ENCODE measurements around the gene GAD1.
A peak's percentile ranks its signal among the peaks of the same experiment; 100 is the strongest.

Gene GAD1

GRCh38 chr2:170816504-170817092 lies at the start of gene GAD1:
TSS of gene GAD1 (plus strand) at chr2:170816887. CDS start at chr2:170818592, 1,705 bp downstream.
- DNase-seq (ENCODE audit: low read depth in 2 of 3, low spot score in 2 of 3), result peak in 1 of 3 experiments; percentile 42

DNA sequence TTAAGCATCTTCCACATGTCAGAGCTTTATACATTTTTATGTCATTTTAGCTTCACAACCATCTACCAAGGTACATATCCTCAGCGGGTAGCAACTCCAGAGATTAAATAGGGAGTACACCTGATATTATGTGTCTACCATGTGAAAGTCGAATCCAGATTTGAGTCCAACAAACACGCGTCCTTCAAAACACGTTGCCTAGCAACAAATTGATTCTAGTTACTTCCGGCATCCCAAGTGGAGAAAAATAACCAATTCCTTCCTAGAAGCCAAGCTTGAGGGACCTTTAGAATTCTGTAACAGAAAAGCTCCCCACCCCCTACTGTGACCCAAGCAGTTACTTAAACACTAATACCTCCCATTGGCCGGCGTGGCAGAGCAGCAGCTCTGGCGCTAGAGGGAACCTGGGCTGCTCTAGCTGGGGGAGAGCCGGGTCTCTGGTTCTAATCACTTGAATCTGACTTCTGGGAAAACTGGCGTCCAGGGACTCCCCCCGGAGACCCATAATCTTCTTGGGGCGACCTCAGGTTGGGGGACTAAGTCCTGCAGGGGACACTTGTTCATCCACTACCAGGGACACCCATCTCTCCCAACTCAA lies 46.6 kb upstream of the GAD1 start, which contains the start of gene ERICH2:
Gene ERICH2, plus strand, starts transcription at position 371 of the 598 bp plus-strand sequence. CDS start 304 bp downstream, outside the sequence.
- peak in 1 of 3 experiments; percentile 14 for DNase-seq (ENCODE audit: low read depth in 2 of 3, low spot score in 2 of 3)

- peak; percentile 30 to 59 (median 37) for DNase-seq (ENCODE audit: low read depth in 2 of 3, low spot score in 2 of 3)
These were observed 45.9 kb upstream of the GAD1 start for GRCh38 chr2:170770606-170771420.

DNA sequence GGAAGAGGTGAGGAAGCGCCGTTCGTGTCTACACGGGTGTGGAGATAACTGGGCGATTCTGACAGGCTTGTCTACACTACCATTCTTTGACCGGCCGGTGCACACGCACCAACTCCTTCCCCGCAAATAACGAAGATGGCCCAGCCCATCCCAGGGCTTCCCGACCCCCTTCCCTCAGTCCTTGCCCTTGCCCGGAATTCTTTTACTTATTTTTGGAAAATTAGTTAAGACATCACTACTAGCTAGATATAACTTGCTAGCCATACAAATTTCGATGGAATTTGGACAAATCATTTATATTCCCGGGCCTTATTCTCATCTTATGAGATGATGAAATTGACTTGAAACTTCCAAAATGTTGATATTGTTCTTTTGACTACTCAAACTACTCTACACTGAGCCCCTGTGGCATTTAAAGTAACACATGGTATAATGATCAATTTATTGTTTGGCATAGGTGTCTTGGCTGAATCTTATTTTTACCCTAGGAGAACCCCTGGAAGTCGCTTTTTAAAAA lies 45.2 kb upstream of the GAD1 start:
- no peak for DNase-seq (ENCODE audit: low read depth in 2 of 3, low spot score in 2 of 3)

- no peak for DNase-seq (ENCODE audit: low read depth in 2 of 3, low spot score in 2 of 3)
These were observed 44.4 kb upstream of the GAD1 start for GRCh38 chr2:170772295-170772694.

DNA sequence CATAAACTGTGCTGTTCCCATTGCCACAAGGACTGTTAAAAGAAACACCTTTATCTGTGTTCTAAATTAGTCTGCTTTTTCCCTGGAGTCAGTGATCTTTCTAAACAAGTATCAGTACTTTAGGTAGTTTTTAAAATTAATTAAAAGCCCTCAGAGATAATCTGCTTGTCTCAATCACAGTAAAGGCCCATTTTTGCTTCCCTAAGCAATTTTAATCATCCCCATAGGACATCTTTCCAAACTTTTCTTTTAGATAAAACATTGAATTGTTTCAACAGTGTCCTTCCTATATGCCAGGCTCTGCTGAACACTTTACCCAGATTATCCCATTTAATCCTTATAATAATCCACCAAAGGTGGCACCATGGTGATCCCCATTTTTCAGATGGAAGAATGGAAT lies 42.6 kb upstream of the GAD1 start:
- no peak for DNase-seq (ENCODE audit: low read depth in 2 of 3, low spot score in 2 of 3)

DNA sequence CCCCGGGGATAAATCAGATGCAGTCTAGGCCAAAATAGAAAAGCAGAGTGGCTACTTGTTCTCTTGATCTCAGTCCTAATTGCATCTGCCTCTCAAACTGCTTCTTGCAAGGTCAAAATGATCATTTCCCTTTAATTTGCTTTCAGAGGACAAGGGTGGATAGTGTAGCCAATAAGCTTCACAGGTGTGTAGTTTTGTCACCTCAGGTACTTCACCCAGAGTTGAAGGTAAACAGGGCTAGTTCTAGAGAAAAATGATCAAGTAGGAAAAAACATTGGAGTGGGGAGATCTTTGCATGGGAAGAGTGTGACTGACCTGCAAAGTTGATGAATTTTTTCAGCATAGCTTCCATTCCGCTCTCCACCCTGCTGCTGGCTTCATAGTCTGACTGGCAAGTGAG lies 37.8 kb upstream of the GAD1 start:
- no peak for DNase-seq (ENCODE audit: low read depth in 2 of 3, low spot score in 2 of 3)

GRCh38 chr2:170779304-170779703 lies 37.4 kb upstream of the GAD1 start:
- DNase-seq (ENCODE audit: low read depth in 2 of 3, low spot score in 2 of 3), result no peak

DNA sequence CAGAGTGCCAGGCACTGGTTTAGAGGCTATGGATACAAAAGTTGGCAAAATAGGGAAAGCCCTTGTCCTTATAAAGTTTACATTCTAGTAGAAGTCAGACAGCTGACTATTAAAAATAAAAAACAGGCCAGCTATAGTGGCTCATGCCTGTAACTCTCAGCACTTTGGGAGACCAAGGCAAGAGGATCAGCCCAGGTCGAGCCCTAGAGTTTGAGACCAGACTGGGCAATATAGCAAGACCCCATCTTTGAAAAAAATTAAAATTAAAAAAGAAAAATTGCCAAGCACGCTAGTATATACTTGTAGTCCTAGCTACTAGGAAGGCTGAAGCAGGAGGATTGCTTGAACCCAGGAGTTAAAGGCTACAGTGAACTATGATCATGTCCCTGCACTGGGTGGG lies 34.0 kb upstream of the GAD1 start:
- DNase-seq (ENCODE audit: low read depth in 2 of 3, low spot score in 2 of 3), result no peak

DNA sequence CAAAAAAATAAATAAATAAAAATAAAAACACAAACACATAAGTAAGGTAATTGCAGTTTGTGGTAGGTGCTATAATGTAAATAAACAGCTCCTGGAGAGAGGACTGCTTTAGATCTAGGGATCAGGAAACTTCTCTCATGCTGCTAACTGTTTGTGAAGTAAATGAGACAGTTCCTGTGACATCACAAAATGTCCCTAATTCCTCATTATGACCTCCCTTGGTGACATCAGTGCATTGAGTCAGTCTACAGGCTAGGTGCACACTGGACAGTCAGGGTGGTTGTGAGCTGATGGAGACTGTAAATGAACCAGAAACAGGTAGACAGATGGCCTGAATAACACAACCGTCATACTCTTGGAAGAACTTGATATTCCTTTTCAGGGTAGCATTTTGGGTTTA lies 33.1 kb upstream of the GAD1 start:
- no peak for DNase-seq (ENCODE audit: low read depth in 2 of 3, low spot score in 2 of 3)

GRCh38 chr2:170798996-170799395 lies 17.7 kb upstream of the GAD1 start:
- no peak for DNase-seq (ENCODE audit: low read depth in 2 of 3, low spot score in 2 of 3)

- DNase-seq (ENCODE audit: low read depth in 2 of 3, low spot score in 2 of 3), result no peak
These were observed 10.1 kb upstream of the GAD1 start for GRCh38 chr2:170806548-170806947.

GRCh38 chr2:170812710-170813600 lies 3.7 kb upstream of the GAD1 start:
- DNase-seq (ENCODE audit: low read depth in 2 of 3, low spot score in 2 of 3), result no peak

- DNase-seq (ENCODE audit: low read depth in 2 of 3, low spot score in 2 of 3), result no peak
These were observed 2.8 kb upstream of the GAD1 start for GRCh38 chr2:170813611-170814532.

GRCh38 chr2:170814533-170815230 lies 2.0 kb upstream of the GAD1 start:
- no peak for DNase-seq (ENCODE audit: low read depth in 2 of 3, low spot score in 2 of 3)

DNA sequence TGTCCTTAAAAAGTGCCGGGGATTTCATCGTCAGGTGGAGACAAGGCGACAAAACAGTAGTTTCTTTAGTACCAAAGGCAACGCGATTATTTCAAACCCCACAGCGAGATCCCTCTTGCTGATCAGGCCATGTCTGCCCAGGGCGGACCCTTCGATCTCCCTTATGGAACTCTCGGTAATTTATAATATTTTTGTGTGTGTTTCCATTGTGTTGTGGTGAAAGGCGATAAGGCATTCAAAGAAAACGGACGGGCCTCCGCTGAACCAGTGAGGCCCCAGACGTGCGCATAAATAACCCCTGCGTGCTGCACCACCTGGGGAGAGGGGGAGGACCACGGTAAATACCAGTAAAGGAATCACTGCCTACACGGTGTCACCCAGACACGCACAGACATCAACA lies 1.4 kb upstream of the GAD1 start:
- no peak for DNase-seq (ENCODE audit: low read depth in 2 of 3, low spot score in 2 of 3)

DNA sequence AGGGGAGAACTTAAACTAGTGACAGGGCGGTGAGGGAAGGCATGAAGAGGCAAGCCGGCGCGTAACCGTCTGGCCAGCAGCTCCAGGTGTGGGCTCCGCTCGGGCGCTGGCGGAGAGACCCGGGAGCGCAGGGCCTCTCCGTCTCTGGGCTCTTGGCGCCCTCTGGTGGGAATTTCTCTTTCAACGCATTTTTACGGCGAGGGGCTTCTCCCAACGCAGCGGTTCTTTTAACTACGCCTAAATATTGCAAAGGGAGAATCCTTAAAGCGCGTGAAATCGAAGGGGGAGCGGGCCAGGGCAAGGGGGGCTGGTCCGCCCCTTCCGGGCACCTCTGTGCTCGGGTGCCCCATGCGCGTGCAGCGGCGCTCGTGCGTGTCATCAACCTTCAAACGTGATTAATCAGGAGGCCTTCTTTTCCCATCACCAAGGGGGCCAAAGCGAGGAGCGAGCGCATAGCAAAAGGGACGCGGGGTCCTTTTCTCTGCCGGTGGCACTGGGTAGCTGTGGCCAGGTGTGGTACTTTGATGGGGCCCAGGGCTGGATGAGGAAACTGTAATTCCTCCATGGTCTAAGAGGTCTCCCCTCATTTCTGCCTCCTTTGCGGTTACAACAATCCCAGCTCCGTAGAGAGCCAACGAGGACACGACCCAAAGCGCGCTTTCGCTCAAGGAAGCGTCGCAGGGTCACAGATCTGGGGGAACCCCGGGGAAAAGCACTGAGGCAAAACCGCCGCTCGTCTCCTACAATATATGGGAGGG lies 762 bp upstream of the GAD1 start:
- DNase-seq (ENCODE audit: low read depth in 2 of 3, low spot score in 2 of 3), result peak in 1 of 3 experiments; percentile 40
